ENCODE results near the gene CCDC167.
"Not testable (repeated sequence)": the region's sequence is repeated elsewhere in the genome, so short reads cannot be mapped to it uniquely, and the experiment has no call there.

Gene CCDC167

DNA sequence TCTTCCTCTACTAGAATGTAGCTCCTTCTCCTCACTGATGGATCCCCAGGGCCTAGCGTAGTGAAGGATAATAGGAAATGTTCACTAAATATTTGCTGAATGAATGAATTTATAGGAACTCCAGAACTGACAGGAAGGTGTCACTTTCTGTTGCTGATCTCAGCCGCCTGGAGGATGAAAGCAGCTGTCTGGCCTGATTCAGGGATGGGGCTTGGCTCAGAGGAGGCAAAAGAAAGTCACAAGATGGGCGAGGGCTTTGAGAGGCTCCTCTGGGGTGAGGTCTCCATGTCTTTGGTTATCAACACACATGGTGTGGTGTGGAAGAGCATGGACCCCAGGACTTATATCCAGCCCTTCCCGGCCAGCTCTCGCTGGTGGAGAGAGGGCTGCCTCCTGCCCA, 11.5 kb upstream of the CCDC167 start:
- no peak for DNase-seq (ENCODE audit: low read depth, low spot score)

- DNase-seq (ENCODE audit: low read depth, low spot score) = no peak
Measured at GRCh38 chr6:37507690-37508421, 8.2 kb upstream of the CCDC167 start.

- no peak for DNase-seq (ENCODE audit: low read depth, low spot score)
Measured at GRCh38 chr6:37507077-37507476, 7.4 kb upstream of the CCDC167 start.

GRCh38 chr6:37506479-37506878, 6.8 kb upstream of the CCDC167 start:
- DNase-seq (ENCODE audit: low read depth, low spot score) = no peak

DNA sequence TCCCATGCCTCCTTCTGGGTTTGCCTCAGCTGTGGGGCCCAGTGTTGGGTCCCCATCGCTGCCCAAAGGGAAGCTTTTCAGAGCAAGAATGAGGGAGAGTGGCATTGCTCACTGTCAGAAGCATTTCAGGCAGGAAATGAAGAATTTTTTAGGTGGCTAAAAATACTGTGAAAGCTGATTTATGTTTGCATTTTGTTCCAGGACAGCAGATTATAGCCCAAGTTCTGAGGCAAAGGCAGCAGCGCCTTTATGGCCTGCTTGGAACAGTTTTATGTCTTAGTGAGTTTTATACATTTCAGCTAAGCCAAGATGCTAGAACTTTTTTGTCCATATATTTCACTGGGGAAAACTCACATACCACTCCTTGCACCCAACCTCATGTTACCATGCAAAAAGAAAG, 4.3 kb upstream of the CCDC167 start:
- no peak for DNase-seq (ENCODE audit: low read depth, low spot score)

DNA sequence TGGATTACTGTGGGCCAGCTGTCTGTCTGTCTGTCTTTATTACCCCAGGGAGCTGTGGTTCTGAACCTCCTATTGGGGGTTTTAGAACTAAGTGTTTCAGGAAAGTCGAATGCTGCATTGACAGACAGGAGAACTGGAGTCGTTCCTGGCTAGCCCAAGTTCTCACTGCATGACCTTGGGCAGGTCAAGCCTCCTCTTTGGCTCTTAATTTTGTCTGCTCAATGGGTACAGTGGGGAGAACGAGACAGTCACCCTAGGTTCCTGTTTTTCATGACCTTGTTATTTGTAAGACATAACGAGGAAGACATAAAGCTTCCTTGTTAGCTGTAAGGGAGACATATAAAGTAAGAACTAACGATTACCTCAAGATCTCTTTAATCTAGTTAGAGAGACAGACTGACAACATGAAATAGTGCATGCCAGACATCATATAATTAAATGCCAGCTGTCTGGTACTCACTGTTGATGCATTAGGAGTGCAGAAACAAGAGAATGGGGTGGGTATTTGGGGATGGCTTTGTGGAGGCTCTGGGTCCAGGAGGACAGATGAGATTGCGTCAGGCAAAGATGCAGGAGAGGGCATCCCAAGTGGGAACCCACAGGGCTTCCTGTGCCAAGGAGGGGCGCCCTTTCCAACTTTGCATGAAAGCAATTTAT, 3.7 kb upstream of the CCDC167 start:
- DNase-seq (ENCODE audit: low read depth, low spot score) = no peak

GRCh38 chr6:37502703-37503291, 3.1 kb upstream of the CCDC167 start:
- no peak for DNase-seq (ENCODE audit: low read depth, low spot score)

DNA sequence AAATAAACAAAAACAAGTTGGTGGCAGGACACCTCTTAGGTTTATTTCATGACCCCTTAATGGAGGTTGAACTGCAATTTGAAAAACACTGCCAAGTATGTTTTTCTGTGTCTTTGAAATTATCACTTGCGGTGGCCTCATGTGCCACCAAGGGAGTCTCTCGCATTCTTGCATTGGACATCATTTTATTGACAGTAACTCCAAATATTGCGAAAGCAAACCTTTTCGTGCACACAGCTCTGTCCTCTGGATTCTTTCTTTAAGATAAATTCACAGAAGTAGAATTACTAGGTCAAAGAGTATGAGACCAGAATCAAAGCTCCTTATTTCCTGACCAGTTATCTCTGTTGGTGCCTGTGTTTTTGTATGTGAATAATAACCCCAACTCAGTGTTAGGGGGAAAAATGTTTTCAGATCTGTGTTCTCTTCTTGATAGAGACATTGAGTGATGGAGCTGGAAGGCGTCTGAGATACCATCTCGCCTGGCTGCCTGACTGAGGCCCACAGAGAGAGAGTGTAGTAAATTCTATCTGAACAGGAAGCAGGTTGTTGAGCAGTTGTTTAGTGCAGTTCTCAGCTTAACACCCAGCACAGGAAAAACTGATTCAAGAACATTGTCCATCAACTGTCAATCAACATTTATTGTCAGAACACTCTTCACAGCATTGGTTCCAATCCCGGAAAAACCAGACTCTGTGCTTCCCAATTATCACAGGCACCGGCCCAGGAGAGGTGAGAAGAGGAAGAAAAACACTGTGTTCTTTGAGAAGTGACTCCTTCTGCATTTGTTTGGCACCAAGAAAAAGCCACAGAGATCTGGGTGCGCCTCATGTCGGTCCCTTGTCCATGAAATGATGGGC, 2.2 kb upstream of the CCDC167 start:
- DNase-seq (ENCODE audit: low read depth, low spot score) = no peak

- DNase-seq (ENCODE audit: low read depth, low spot score) = not testable (repeated sequence)
Measured at GRCh38 chr6:37500904-37501303, 1.2 kb upstream of the CCDC167 start.

DNA sequence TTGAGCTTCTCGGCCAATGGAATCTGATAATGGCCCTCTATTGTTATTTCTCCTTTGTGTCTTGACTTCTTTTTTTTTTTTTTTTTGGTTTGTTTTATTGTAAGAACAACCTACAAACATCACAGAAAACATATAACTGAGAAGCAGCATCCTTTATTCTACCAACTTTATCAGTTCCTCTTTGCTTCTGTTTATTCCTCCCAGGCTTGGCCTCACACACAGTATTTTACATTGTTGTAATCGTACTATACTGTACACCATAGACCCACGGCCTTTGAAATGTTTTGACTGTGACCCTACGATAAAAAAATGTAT, 558 bp upstream of the CCDC167 start:
- DNase-seq (ENCODE audit: low read depth, low spot score) = no peak

DNA sequence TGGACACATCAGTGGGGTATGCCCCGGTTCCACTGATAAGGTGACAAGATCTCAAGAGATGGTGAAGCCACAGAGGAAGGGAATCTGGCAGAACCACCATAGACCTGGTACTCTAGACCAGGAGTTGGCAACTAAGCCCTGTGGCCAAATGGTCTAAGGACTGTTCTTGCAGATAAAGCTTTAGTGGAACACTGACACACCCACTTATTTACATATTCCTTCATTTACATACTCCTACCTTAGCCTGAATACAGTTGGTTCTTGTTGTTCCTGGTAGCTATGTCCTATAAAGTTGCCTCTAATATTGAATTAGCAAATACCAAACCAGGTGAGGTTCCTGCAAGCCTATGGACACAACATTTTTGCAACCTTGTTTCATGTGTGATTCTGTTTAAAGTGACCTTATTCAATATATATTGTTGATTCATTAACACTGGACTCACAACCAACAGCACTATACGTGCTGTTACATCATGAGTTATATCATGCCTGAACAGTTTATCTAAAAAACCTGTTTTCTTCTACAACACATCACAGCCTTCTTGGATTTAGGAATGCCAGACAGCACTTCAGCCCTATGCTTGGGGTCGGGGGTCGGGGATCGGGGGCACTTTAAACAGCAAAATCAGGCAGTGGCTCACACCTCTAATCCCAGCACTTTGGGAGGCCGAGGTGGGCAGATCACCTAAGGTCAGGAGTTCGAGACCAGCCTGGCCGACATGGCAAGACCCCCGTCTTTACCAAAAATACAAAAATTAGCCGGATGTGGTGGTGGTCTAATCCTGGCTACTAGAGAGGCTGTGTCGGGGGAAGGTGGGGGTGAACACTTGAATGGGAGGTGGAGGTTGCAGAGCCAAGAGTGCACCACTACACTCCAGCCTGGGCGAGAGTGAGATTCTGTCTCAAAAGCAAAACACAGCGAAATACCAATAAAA, 2.5 kb downstream of the CCDC167 start:
- DNase-seq (ENCODE audit: low read depth, low spot score) = no peak

GRCh38 chr6:37495244-37495934, 4.3 kb downstream of the CCDC167 start:
- no peak for DNase-seq (ENCODE audit: low read depth, low spot score)

GRCh38 chr6:37493661-37493995, 6.1 kb downstream of the CCDC167 start:
- no peak for DNase-seq (ENCODE audit: low read depth, low spot score)

DNA sequence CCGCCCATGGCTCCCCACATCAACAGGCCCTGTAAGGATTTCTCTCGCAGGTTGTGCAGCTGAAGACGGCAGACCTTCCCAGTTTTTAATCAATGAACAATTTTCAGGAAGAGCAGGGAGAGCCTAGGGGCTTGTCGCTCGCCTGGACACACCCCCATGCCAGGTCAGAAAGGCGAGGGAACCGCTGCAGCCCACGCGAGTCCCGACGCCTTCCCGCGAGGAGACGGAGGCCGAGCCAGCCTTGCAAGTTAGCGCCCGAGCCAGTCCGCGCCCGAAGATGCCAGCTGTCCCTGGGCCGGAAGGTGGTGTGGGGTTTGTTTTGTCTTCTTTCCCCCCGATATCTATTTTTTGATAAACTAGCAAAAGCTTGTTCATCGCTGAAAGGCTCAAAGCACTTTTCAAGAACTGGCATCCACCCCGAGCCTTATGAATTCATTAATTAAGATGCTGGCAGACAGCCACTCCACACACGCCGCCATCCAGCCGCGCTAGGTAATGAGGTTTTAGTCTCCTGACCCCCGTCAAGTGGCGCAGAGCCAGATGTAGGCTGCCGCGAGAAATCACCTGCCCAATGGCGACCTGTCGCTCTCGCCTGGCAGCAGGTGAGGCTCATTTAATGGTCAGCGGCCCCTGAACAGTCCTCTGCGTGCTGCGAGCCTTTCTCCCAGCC, 6.6 kb downstream of the CCDC167 start:
- no peak for DNase-seq (ENCODE audit: low read depth, low spot score)

DNA sequence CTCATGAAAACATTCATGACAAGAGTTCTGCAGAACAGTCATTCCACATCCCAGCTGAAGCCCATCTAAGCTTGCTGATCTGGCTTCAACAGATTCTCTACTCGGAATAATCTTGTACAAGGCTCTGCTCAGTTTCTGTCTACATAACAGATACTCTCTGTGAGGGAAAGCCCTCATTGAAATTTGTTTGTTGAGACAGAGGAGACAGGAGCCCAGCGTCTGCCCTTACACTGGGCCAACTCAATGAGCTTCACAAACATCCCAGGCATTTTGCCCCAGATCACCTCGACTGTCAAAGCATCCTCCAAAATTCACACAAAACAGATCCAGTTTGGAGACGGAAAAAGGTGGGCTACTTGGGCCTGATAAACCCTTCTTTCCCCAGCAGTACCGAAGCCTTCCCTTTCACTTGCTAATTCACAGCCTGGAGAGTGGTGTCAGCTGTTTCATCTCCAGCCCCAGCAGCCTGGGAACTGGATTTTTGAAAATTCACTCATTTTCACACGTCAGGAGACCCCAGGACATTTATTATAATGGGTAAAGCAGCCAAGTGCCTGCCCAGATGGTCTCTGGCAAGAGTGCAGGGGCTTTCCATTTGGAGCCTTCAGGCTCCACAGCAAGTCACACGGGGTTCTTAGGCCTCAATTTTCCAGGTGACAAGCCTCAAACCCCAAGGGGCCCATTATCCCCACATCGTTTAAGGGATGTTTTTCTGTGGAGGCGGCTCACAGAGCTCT, 7.3 kb downstream of the CCDC167 start:
- no peak for DNase-seq (ENCODE audit: low read depth, low spot score)

DNA sequence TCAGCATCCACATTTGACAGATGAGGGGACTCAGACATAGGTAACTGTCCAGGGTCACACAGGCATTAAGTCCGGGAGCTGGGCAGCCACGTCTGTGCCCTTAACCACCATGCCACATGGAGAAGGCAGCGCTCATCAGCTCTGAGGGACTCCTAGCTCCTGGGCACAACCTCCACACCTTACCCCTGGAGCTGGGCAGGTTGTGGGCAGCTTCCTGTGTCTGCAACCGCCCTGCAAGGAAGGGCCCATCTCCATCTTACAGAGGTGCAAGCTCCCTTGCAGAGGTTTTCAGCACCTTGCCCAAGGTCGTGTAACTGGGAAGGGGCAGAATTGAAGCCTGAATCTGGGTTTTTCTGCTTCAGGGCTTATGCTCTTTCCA, 7.9 kb downstream of the CCDC167 start:
- no peak for DNase-seq (ENCODE audit: low read depth, low spot score)

DNA sequence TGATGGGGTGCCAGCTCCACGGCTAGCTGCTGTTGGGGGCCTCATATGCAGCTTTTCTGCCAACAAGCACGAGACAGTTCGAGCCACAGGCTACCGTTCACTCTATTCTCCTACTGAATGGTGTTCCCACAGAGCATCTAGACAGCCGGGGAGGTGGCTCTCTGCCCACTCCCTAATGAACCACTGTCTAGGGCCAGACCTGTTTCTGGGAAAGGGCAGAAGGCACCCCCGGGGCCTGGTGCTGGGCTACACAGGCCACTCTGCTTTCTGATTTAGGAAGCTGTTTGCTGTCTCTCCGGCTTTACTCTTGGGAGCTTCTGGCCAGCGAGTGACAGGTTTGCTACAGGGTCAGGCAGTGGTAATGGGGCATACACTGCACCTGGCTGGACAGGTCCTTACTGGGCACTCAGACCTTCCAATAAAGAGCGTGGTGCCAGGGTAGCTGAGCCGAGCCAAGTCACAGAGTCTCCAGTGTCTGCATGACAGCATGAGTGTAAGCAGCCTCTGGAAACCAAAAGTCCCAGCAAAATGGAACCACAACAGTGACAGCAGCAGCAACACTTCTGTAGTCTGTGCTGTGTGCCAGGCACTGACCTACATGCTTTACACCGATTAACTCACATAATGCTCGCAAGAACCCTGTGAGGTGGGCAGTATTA, 8.4 kb downstream of the CCDC167 start:
- DNase-seq (ENCODE audit: low read depth, low spot score) = no peak

DNA sequence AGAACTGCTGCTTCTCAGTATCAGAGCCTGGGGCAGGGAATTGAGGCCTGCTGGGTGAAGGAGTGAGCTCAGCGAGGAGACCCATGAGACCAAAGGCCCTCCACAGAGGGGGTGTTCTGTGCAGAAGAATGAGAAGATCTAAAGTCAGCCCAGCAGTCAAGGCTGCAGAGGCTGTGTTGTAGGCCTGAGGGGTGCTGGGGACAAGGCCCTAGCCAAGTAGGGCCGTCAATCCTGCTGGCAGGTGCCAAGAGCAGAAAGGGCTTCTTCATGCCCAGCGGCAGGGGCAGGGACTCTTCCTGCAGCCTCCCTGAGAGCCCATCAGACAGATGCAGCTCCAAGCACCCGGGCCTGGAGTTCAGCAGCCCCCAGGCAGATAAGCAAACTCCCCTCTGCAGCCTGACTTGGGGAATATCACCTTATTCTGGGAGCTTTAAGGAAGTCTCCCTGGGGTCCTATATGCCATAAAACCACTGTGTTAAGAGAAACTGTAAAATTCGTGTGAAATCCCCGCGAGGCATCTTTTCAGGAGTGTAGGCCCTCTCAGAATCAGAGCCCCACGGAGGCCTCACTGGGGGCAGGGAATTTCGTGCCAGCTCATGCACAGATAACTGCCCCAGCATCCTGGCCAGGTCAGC, 9.0 kb downstream of the CCDC167 start:
- DNase-seq (ENCODE audit: low read depth, low spot score) = no peak
